ENCODE results near the gene MOCOS. TPM values are rescaled to one million over a fixed set of nuclear protein-coding genes. Genes with fewer than 3 reads are reported as not detected.

Gene MOCOS
- total and polyA plus RNA-seq, 2 of the 8 experiments (the other 6 are each of a cell fraction or from before 2014, with no cell fraction given) = 4.7 to 5.8 TPM

- TF ChIP-seq USF2 (IDR thresholded peaks at IDR 0.05; ENCODE audit: low read length) = no peak
Observed at GRCh38 chr18:36314754-36315153, 127.5 kb downstream of the MOCOS start (continued).

All from H1 (cell line).